Measurements from ENCODE around the gene RAP1GAP2.

The RAP1GAP2 gene

DNA sequence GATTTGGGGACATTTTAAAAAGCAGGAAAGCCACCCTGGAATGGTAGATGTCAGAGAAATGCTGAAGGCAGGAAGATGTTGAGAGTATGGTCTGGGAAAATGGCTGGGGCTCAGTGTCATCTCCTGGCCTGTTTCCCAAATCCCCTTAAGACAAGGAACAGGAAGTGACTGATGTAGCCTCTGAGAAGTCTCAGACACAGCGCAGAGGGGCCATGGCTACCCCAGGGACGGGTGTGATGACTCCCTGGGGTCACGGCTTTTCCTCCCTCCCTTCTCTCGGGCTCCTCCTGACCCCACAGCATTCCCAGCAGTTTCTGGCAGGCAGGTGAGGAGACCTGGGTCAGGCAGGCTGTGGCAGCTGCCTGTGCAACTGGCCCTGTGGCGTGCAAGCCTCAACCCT is 45.4 kb downstream of the RAP1GAP2 start:
- TF ChIP-seq, protein P1, sequence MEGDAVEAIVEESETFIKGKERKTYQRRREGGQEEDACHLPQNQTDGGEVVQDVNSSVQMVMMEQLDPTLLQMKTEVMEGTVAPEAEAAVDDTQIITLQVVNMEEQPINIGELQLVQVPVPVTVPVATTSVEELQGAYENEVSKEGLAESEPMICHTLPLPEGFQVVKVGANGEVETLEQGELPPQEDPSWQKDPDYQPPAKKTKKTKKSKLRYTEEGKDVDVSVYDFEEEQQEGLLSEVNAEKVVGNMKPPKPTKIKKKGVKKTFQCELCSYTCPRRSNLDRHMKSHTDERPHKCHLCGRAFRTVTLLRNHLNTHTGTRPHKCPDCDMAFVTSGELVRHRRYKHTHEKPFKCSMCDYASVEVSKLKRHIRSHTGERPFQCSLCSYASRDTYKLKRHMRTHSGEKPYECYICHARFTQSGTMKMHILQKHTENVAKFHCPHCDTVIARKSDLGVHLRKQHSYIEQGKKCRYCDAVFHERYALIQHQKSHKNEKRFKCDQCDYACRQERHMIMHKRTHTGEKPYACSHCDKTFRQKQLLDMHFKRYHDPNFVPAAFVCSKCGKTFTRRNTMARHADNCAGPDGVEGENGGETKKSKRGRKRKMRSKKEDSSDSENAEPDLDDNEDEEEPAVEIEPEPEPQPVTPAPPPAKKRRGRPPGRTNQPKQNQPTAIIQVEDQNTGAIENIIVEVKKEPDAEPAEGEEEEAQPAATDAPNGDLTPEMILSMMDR (IDR thresholded peaks at IDR 0.05): no peak

DNA sequence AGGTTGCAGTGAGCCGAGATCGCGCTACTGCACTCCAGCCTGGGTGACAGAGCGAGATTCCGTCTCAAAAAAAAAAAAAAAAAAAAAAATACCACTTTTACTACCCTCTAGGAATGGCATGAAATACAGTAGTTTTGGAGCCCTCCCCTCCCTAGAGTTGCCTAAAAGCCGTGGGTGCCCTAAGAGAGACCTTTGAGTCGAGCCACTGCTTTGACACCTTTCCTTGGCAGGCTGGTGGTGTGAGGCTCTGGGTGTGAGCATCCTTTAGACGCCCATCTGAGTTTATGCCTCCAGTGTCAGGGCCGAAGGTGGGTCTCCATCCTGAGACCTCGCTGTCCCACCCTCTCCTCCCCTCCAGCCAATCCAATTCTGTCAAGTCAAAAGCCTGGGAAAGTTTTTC is 46.2 kb downstream of the RAP1GAP2 start:
- TF ChIP-seq, protein P1 (IDR thresholded peaks at IDR 0.05): no peak

DNA sequence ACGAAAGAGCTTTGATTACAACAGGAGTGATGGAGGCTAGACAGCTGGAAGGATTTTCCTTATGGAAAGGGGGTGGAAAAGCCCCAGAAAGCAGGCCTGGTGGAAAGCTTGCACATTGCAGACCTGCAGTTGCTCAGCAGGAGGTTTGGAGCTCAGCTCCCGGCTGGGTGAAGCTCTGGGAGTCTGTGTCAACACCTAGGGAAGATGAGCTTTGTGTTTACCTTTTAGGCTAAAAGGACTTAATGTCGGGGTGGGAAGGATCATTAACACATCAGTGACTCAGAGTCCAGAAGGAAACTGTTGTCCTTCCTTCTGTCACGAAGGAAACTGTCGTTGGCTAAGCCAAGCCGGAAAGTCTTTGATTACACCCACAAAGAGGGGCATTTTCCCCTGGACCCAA is 48.2 kb downstream of the RAP1GAP2 start:
- TF ChIP-seq, protein P1 (IDR thresholded peaks at IDR 0.05): no peak

DNA sequence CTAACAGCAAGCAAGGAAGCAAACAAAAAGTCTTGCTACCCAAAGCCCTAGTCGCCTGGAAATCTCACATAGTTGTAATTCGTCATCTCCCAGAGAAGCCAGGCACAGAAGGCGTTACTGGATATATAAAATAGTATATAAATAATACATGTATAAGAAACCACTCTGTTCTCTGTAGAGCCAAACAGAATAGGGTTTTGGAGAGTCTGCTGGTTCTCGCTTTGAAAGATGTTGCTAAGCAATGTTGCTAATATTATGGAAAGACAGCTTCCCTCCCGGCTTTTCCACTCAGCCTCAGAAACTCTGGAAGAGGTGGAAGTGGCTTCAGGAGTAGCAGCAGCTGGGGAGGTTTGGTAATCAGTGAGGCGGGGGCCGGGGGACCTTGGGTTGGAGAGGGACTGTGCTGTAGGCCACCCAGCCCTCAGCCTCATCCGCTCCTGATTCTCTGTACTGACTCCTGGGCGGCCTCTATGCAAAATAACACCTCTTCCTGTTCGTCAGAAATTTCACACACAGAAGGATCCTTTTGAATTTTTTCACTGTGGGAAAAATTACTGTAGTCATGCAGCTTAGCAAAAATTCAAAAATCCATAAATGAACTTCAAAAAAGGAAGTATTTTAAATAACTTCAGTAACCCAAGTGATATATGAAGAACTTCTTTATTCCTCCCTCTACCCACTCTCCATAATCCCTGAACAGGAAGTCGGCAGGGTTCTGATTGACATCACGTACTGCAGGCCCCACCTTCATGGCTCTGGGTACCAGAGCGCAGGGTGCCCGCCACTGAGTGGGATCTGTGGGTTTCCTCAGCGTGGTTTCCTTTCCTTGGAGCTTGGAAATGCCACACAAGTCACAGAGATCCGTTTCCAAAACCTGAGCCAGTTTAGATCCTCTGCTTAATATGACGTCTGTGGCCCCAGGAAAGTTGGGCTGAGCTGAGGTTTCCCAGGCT is 51.4 kb downstream of the RAP1GAP2 start:
- TF ChIP-seq, protein P1 (IDR thresholded peaks at IDR 0.05): no peak

DNA sequence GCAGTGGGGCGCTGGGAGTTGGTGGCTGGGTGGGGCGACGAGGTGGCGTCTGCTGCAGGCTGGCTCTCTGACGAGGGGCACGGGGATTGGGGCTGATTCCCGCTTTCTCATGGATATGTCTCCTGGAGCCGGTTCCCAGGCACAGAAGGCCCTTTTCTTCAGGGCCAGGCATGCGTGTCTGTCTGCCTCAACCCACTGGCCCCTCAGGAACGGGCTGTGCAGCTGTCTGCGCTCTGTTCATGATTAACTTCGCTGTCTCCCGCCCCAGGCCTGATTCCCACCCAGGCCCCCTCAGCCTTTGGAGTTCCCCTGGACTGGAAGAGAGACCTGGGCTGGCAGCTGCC is 53.1 kb downstream of the RAP1GAP2 start:
- TF ChIP-seq, protein P1 (IDR thresholded peaks at IDR 0.05): no peak

DNA sequence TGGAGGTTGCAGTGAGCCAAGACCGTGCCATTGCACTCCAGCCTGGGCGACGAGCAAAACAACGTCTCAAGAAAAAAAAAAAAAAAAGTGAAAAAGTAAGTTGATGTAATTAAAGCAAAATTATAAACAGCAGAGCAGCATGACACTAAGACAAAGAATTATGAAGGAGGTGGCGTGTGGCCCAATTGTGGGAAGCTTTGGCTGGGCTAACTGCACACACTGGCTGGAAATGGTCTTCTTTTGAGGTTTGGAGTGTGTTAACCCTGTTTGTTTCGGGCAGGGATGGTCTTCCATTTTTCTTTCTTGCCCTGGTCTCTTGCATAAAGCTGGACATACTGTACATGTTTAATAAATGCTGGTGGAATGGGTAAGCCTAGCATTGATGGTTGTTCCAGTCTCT is 54.8 kb downstream of the RAP1GAP2 start:
- TF ChIP-seq, protein P1 (IDR thresholded peaks at IDR 0.05): no peak

DNA sequence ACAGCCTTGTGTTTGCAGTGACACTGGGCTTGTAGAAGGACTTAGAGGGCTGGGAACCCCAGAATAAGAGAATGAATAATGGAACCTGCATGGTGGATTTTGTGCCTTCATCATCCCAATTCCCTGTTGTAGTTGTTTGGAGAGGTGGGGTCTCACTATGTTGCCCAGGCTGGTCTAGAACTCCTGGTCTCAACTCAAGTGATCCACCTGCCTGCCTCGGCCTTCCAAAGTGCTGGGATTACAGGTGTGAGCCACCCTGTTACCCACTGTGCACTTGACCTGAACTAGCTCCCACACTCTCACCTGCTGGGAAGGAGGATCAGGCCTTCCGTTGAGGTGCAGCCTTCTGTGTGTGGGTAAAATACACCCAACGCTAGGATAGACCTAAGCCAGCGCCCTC is 55.4 kb downstream of the RAP1GAP2 start:
- TF ChIP-seq, protein P1 (IDR thresholded peaks at IDR 0.05): no peak

Data from LNCAP (cell line).